GM20000 (cell line): Measurements from ENCODE around the gene TLL1.

ENCODE experiments used
- DNase-seq: peaks from one replicate; pipeline ENCODE4 v3.0.0; 2012; ENCODE audit warnings: low spot score
- CTCF ChIP-seq: IDR thresholded peaks from 2 replicates; pipeline ENCODE4 v1.5.1; 2012; ENCODE audit warnings: mild to moderate bottlenecking, control low read depth; ENCODE audit errors: extremely low read depth, missing control alignments

TLL1 gene

GRCh38 chr4:165872461-165873297 lies at the start of gene TLL1:
Gene TLL1 (plus strand): TSS chr4:165873237. CDS start chr4:165873905, 668 bp downstream.
- DNase-seq = no peak
- no peak for TF ChIP-seq CTCF

- no peak for DNase-seq
- no peak for TF ChIP-seq CTCF
Observed at GRCh38 chr4:165826166-165826565, 46.9 kb upstream of the TLL1 start.

GRCh38 chr4:165827018-165827417 lies 46.0 kb upstream of the TLL1 start:
- TF ChIP-seq CTCF = no peak
- DNase-seq = no peak

- DNase-seq = no peak
- TF ChIP-seq CTCF = no peak
Observed at GRCh38 chr4:165828928-165829327, 44.1 kb upstream of the TLL1 start.

- no peak for TF ChIP-seq CTCF
- no peak for DNase-seq
Observed at GRCh38 chr4:165834116-165834515, 38.9 kb upstream of the TLL1 start.

- no peak for TF ChIP-seq CTCF
- DNase-seq = no peak
Observed at GRCh38 chr4:165838575-165838974, 34.5 kb upstream of the TLL1 start.

- TF ChIP-seq CTCF = no peak
Observed at GRCh38 chr4:165839615-165840333, 33.3 kb upstream of the TLL1 start.

More at GRCh38 chr4:165839615-165840333, 33.3 kb upstream of the TLL1 start:
- DNase-seq = no peak
